WERI-Rb-1 (cell line): ENCODE results near the gene ZC3H18.

ENCODE experiments used
- DNase-seq: peaks from one replicate; pipeline ENCODE4 v3.0.0-alpha.2; 2020
- H3K27ac ChIP-seq: fragments of 250-450 bp; sonication (Bioruptor Pico); 2 replicates; pipeline ENCODE4 v1.5.1; 2020; ENCODE audit warnings: mild to moderate bottlenecking, moderate library complexity
- H3K27me3 ChIP-seq: fragments of 250-450 bp; sonication (Bioruptor Pico); 2 replicates; pipeline ENCODE4 v1.5.1; 2021; ENCODE audit warnings: mild to moderate bottlenecking, low read depth, moderate library complexity; ENCODE audit not compliant: insufficient read depth, severe bottlenecking
- H3K36me3 ChIP-seq: fragments of 250-450 bp; sonication (Bioruptor Pico); 2 replicates; pipeline ENCODE4 v1.5.1; 2020; ENCODE audit warnings: mild to moderate bottlenecking, moderate library complexity
- H3K4me3 ChIP-seq: 2 replicates; pipeline ENCODE4 v1.5.1; 2011; ENCODE audit warnings: low read depth, mild to moderate bottlenecking, control low read depth, low read length
- H3K9me3 ChIP-seq: fragments of 250-450 bp; sonication (Bioruptor Pico); 2 replicates; pipeline ENCODE4 v1.5.1; 2021; ENCODE audit warnings: mild to moderate bottlenecking, moderate library complexity; ENCODE audit not compliant: severe bottlenecking
- TF ChIP-seq, protein P1 (sequence below): IDR thresholded peaks from 2 replicates; pipeline ENCODE4 v1.5.1; 2011; ENCODE audit warnings: low read depth, mild to moderate bottlenecking, control low read depth, inconsistent platforms, low read length

ZC3H18 gene

DNA sequence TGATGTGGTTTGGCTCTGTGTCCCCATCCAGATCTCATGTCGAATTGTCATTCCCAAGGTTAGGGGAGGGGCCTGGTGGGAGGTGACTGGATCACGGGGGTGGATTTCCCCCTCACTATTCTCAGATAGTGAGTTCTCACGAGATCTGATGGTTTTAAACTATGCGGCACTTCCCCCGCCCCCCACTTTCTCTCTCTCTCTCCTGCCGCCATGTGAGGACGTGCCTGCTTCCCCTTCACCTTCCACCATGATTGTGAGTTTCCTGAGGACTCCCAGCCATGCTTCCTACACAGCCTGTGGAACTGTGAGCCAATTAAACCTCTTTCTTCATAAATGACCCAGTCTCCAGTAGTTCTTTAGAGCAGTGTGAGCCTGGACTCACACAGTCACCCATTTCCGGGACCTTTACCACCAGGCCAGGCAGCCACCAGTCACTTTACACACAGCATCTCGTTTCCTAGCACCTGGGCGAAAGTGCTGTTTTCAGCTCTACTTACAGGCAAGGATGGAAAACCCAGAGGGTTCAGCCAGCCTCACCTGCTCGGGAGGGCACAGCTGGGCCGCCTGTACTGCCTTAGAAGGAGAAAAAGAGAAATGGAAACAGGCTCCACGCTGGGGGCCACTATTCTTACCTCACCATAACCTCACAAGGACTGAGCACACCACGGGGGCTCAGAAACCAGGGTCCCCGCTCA, 13.8 kb upstream of the ZC3H18 start:
- H3K9me3 ChIP-seq: no peaks in the 10 kb centered on the region
- no peak for DNase-seq
- TF ChIP-seq, protein P1, sequence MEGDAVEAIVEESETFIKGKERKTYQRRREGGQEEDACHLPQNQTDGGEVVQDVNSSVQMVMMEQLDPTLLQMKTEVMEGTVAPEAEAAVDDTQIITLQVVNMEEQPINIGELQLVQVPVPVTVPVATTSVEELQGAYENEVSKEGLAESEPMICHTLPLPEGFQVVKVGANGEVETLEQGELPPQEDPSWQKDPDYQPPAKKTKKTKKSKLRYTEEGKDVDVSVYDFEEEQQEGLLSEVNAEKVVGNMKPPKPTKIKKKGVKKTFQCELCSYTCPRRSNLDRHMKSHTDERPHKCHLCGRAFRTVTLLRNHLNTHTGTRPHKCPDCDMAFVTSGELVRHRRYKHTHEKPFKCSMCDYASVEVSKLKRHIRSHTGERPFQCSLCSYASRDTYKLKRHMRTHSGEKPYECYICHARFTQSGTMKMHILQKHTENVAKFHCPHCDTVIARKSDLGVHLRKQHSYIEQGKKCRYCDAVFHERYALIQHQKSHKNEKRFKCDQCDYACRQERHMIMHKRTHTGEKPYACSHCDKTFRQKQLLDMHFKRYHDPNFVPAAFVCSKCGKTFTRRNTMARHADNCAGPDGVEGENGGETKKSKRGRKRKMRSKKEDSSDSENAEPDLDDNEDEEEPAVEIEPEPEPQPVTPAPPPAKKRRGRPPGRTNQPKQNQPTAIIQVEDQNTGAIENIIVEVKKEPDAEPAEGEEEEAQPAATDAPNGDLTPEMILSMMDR: no peak
- H3K36me3 ChIP-seq: no peaks in the 10 kb centered on the region
- H3K27ac ChIP-seq: no peak overlapping the region
- H3K27me3 ChIP-seq: no peaks in the 10 kb centered on the region
- no peak overlapping the region for H3K4me3 ChIP-seq

DNA sequence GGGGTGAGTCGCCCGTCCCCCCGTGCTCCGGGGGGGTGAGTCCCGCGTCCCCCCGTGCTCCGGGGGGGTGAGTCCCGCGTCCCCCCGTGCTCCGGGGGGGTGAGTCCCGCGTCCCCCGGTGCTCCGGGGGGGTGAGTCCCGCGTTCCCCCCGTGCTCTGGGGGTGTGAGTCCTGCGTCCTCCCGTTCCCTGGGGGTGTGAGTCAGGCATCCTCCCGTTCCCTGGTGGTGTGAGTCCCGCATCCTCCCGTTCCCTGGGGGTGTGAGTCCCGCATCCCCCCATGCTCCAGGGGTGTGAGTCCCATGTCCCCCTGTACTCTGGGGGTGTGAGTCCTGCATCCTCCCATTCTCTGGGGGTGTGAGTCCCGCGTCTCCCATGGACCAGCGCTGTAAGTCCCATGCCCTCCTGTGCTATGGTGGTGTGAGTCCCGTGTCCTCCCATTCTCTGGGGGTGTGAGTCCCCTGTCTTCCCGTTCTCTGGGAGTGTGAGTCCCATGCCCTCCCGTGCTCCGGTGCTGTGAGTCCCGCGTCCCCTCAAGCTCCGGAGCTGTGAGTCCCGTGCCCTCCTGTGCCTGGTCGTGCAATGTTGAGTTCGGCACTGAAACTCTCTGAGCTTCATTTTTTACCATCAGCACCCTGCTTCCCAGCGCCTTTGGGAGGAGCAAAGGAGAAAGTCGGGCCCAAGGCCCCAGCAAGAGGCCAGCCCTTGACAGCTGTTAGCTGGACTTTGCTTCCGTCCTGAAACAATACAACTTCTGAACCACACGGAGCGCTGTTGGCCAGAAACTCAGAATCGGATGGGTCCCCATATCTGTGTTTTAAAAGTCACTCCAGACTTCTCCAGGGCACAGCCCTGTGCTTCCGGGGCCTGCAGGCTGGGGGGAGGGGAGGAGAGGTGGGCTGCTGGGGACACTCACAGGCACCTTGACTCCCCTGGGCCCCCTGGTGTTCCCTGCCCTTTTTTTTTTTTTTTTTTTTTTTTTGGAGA, 11.5 kb upstream of the ZC3H18 start:
- no peaks in the 10 kb centered on the region for H3K36me3 ChIP-seq
- H3K9me3 ChIP-seq: no peaks in the 10 kb centered on the region
- H3K4me3 ChIP-seq: no peak overlapping the region
- TF ChIP-seq, protein P1: peak; percentile 41
- no peak overlapping the region for H3K27ac ChIP-seq
- H3K27me3 ChIP-seq: no peaks in the 10 kb centered on the region
- peak; percentile 59 for DNase-seq

DNA sequence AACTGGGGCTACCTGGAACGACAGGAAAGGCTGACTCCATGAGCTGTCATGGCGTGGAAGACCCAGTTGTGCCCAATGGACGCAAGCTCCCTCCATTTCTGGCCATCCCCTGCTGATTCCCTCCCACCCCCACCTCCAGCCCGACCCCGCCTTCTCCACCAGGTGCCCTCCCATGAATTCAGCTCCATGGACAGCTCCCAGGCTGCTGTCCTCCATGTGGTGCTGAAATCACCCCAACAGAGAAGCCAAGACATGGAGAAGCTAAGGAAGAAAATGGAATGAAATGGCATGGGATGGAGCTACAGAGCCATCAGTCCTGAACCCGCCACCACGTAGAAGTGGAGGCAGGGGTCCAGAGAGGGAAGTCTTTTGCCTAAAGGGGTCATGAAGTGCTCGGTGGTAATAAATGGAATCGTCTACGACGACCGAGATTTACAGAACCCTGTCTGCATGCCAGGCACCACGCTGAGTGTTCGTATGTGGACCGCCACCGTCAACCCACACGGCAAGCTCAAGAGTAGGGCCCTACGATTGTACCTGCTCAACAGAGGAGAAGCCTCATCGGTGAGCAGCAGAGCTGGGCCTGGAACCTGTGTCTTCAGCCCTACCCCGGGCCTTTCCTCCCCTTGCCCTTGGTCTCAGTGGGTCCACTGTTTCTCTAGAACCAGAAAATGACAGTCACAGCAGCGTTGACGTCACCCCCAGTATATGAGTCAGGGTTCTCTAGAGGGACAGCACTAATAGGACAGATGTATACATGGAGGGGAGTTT, 9.3 kb upstream of the ZC3H18 start:
- Histone ChIP-seq H3K4me3 (no peak overlapping the region), H3K9me3 (no peaks in the 10 kb centered on the region), H3K27ac (no peak overlapping the region), H3K36me3 (no peaks in the 10 kb centered on the region), H3K27me3 (no peaks in the 10 kb centered on the region)
- no peak for DNase-seq
- TF ChIP-seq, protein P1: no peak

DNA sequence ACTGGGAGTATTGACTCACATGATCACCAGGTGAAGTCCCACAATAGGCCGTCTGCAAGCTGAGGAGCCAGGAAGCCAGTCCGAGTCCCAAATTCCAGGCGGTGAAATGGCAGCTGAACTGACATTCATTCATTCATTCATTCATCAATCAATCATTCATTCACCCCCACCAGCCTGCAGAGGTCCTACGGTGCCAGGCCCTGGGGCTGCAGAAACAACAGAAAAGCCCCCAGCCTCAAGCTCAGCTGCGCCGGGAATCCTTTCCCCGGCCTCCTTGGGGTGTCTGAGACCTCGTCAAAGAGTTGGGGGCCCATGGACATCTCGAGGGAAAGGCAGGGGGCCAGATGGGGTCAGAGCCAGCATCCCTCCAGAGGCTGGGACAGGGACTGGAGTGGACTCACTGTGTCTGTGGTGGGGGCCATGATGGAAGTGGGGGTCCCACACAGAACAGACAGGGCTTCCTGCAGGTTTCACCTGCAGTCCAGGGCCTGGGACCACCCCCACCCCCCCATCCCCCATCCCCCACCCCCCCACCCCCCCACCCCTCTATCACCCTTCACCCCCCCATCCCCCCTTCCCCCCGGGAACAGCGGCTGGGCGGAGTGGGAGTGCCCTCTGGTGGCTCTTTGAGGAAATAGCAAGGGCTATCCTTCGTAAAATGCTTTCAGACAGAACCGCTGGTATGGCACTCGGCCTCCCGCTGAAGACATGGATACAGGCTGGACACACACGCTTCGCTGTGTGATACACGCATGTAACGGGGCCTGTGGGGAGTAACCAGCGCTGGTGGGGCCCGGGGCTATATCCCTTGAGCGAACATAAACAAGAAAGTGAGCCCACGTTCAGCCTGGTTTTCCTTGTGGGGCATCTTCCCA, 8.5 kb upstream of the ZC3H18 start:
- DNase-seq: peak; percentile 30
- TF ChIP-seq, protein P1: peak; percentile 44; the same call in 1 of the 2 replicates
- no peaks in the 10 kb centered on the region for H3K36me3 ChIP-seq
- H3K9me3 ChIP-seq: no peaks in the 10 kb centered on the region
- H3K27me3 ChIP-seq: no peaks in the 10 kb centered on the region
- no peak overlapping the region for H3K27ac ChIP-seq
- no peak overlapping the region for H3K4me3 ChIP-seq

DNA sequence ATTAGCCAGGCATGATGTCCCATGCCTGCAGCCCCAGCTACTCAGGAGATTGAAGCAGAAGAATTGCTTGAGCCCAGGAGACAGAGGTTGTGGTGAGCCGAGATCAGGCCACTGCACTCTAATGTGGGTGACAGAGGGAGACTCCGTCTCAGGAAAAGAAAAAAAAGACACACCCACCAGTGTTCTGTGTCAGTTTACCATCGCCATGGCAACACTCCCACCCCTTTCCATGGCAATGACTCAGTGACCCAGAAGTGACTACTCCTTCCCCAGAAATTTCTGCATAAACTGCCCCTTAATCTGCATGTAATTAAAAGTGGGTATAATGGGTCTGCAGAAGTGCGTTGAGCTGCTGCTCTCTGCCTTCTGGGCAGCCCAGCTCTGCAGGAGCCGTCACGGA, 4.0 kb upstream of the ZC3H18 start:
- no peak for DNase-seq
- no peak overlapping the region for H3K4me3 ChIP-seq
- TF ChIP-seq, protein P1: no peak
- no peaks in the 10 kb centered on the region for H3K9me3 ChIP-seq
- no peak overlapping the region for H3K27ac ChIP-seq
- no peaks in the 10 kb centered on the region for H3K36me3 ChIP-seq
- H3K27me3 ChIP-seq: no peaks in the 10 kb centered on the region
